PC-3 (cell line): ENCODE measurements around the gene CASP1. TPM values are rescaled to one million over a fixed set of nuclear protein-coding genes. Genes with fewer than 3 reads are reported as not detected.

Experiments used
- ATAC-seq: fragments of 200-7000 bp; cut with Tn5 transposase; 2 replicates; pipeline ENCODE4 v1.9.1; 2020; ENCODE audit warnings: mild to moderate bottlenecking, moderate library complexity
- BruUV-seq: library from RNA; stranded (reverse); fragments of 400-500 nt; replicated peaks from 2 replicates; lab custom pipeline; 2021; lab: Mats Ljungman, UMichigan
- CTCF ChIA-PET: fragments of 300-600 bp; sonication (Branson Sonifier 250); formaldehyde crosslinking; loops from one replicate; lab custom pipeline; 2022; ENCODE audit warnings: antibody characterized with exemption; lab: Charles Lee
- POLR2A ChIA-PET: fragments of 300-600 bp; sonication (Branson Sonifier 250); formaldehyde crosslinking; loops from one replicate; lab custom pipeline; 2022; ENCODE audit warnings: antibody characterized with exemption; ENCODE audit not compliant: unreplicated experiment; lab: Charles Lee
- DNase-seq: peaks from one replicate; pipeline ENCODE4 v3.0.0-alpha.2; 2015
- H2AFZ ChIP-seq: fragments of 300-600 bp; sonication (generic); 2 replicates; pipeline ENCODE4 v1.6.0; 2016; ENCODE audit warnings: antibody characterized with exemption, low read length
- H3F3A ChIP-seq: fragments of 300-600 bp; sonication (generic); one replicate; pipeline ENCODE4 v1.6.0; 2017; ENCODE audit warnings: antibody characterized with exemption, low read length, control low read depth, mild to moderate bottlenecking; ENCODE audit not compliant: unreplicated experiment
- H3K27ac ChIP-seq: fragments of 300-600 bp; sonication (generic); 2 replicates; pipeline ENCODE4 v1.5.1; 2016; ENCODE audit warnings: mild to moderate bottlenecking, low read length
- H3K27me3 ChIP-seq: fragments of 300-600 bp; sonication (generic); 2 replicates; pipeline ENCODE4 v1.6.1; 2016; ENCODE audit warnings: low read length, mixed read lengths
- H3K36me3 ChIP-seq: fragments of 300-600 bp; sonication (generic); 2 replicates; pipeline ENCODE4 v1.6.1; 2016; ENCODE audit warnings: low read depth, mixed run types, low read length, mixed read lengths
- H3K4me1 ChIP-seq: fragments of 300-600 bp; sonication (generic); 2 replicates; pipeline ENCODE4 v1.5.1; 2016; ENCODE audit warnings: low read length; ENCODE audit not compliant: insufficient read depth
- H3K4me2 ChIP-seq: fragments of 300-600 bp; sonication (generic); 2 replicates; pipeline ENCODE4 v1.6.0; 2016; ENCODE audit warnings: low read length
- H3K4me3 ChIP-seq: fragments of 300-600 bp; sonication (generic); 2 replicates; pipeline ENCODE4 v1.5.1; 2016; ENCODE audit warnings: mild to moderate bottlenecking, low read length, mixed read lengths
- H3K79me2 ChIP-seq: fragments of 300-600 bp; sonication (generic); 2 replicates; pipeline ENCODE4 v1.6.1; 2017; ENCODE audit warnings: low read length, mixed read lengths
- H3K9ac ChIP-seq: fragments of 300-600 bp; sonication (generic); 2 replicates; pipeline ENCODE4 v1.6.0; 2016; ENCODE audit warnings: mild to moderate bottlenecking, low read length
- H3K9me2 ChIP-seq: fragments of 300-600 bp; sonication (generic); replicated peaks from 2 replicates; pipeline ENCODE4 v1.6.1; 2016; ENCODE audit warnings: mixed run types, low read length, mixed read lengths
- H3K9me3 ChIP-seq: fragments of 300-600 bp; sonication (generic); 2 replicates; pipeline ENCODE4 v1.6.1; 2016; ENCODE audit warnings: low read length, mixed read lengths
- H4K20me1 ChIP-seq: fragments of 300-600 bp; sonication (generic); 2 replicates; pipeline ENCODE4 v1.6.1; 2016; ENCODE audit warnings: low read length, mixed read lengths
- EZH2 ChIP-seq: fragments of 300-600 bp; sonication (generic); IDR thresholded peaks from one replicate; pipeline ENCODE4 v1.6.1; 2017; ENCODE audit warnings: antibody characterized with exemption, mild to moderate bottlenecking, low read length; ENCODE audit not compliant: unreplicated experiment
- EZH2phosphoT487 ChIP-seq: fragments of 300-600 bp; sonication (generic); IDR thresholded peaks from 2 replicates; pipeline ENCODE4 v1.6.1; 2018; ENCODE audit warnings: mild to moderate bottlenecking, antibody characterized with exemption, low read length, borderline replicate concordance
- intact Hi-C: fragments of 100-400 bp; cut with micrococcal nuclease; formaldehyde crosslinking; loops from 2 replicates; pipeline ENCODE4 v1.9.0; 2023
- total RNA-seq: library from RNA; depleted of rRNA; stranded (reverse); fragments of >200 nt; gene quantifications from 2 replicates; pipeline ENCODE4 v1.2.3, GENCODE V29; 2014
- TF ChIP-seq, protein P1 (sequence below): fragments of 300-600 bp; sonication (generic); conservative IDR thresholded peaks from 2 replicates; pipeline ENCODE4 v1.5.1; 2017; ENCODE audit warnings: antibody characterized with exemption, low read depth, mild to moderate bottlenecking, low read length

Gene CASP1
- total RNA-seq, 1 experiment from 2014 or later = 0.33 TPM

- H3F3A ChIP-seq = no peaks in the 10 kb centered on the region
- H3K4me2 ChIP-seq = no peak overlapping the region
- no TSS peak for BruUV-seq
- no peaks in the 10 kb centered on the region for H3K79me2 ChIP-seq
- H4K20me1 ChIP-seq = no peaks in the 10 kb centered on the region
- H3K27ac ChIP-seq = no peak overlapping the region
- no peaks in the 10 kb centered on the region for H3K9me2 ChIP-seq
- POLR2A ChIA-PET = no interaction called here
- TF ChIP-seq EZH2phosphoT487 (no peak), EZH2 (no peak)
- TF ChIP-seq, protein P1, sequence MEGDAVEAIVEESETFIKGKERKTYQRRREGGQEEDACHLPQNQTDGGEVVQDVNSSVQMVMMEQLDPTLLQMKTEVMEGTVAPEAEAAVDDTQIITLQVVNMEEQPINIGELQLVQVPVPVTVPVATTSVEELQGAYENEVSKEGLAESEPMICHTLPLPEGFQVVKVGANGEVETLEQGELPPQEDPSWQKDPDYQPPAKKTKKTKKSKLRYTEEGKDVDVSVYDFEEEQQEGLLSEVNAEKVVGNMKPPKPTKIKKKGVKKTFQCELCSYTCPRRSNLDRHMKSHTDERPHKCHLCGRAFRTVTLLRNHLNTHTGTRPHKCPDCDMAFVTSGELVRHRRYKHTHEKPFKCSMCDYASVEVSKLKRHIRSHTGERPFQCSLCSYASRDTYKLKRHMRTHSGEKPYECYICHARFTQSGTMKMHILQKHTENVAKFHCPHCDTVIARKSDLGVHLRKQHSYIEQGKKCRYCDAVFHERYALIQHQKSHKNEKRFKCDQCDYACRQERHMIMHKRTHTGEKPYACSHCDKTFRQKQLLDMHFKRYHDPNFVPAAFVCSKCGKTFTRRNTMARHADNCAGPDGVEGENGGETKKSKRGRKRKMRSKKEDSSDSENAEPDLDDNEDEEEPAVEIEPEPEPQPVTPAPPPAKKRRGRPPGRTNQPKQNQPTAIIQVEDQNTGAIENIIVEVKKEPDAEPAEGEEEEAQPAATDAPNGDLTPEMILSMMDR = no peak
- no peak overlapping the region for H3K9ac ChIP-seq
- intact Hi-C loops = no loop called here
- H2AFZ ChIP-seq = no peak overlapping the region
- H3K4me1 ChIP-seq = no peaks in the 10 kb centered on the region
- H3K4me3 ChIP-seq = no peak overlapping the region
- H3K36me3 ChIP-seq = no peaks in the 10 kb centered on the region; the same call in 1 of the 2 replicates
- CTCF ChIA-PET = no interaction called here
- DNase-seq (no peak), ATAC-seq (no peak)
- H3K9me3 ChIP-seq = no peaks in the 10 kb centered on the region
- no peaks in the 10 kb centered on the region for H3K27me3 ChIP-seq
These were observed 43.0 kb downstream of the CASP1 start for GRCh38 chr11:104991994-104992393.

DNA sequence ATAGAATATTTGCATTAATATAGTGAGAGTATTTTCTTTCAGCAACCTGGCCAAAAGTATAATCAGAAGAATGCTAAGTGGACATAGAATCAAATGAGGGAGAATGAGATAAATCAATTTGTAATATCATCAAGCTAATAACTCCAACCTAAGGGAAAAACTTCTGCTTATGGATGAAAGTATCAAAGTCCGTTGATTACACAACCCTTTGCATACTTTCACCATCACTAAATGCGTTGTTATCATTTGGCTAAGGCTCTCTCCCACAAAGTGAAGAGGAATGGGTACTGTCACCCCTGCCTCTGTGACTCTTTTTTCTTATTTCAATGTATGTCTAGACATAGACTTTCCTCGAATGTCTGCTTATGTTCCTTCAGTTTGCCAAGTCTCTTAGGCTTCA is 50.1 kb downstream of the CASP1 start:
- no peaks in the 10 kb centered on the region for H3K27me3 ChIP-seq
- no peak overlapping the region for H3K27ac ChIP-seq
- H3K9me3 ChIP-seq = no peaks in the 10 kb centered on the region
- no peak overlapping the region for H3K4me3 ChIP-seq
- H4K20me1 ChIP-seq = no peaks in the 10 kb centered on the region
- H3K4me2 ChIP-seq = no peak overlapping the region
- no TSS peak for BruUV-seq
- H2AFZ ChIP-seq = no peak overlapping the region
- ATAC-seq (no peak), DNase-seq (no peak)
- H3K79me2 ChIP-seq = no peaks in the 10 kb centered on the region
- intact Hi-C loops = no loop called here
- no peak overlapping the region for H3K9ac ChIP-seq
- H3K9me2 ChIP-seq = no peaks in the 10 kb centered on the region
- ChIA-PET POLR2A (no interaction called here), CTCF (no interaction called here)
- no peaks in the 10 kb centered on the region; the same call in 1 of the 2 replicates for H3K36me3 ChIP-seq
- no peaks in the 10 kb centered on the region for H3K4me1 ChIP-seq
- no peaks in the 10 kb centered on the region for H3F3A ChIP-seq
- TF ChIP-seq, protein P1 = no peak
- TF ChIP-seq EZH2phosphoT487 = no peak
- TF ChIP-seq EZH2 = no peak

- no peak overlapping the region for H3K9ac ChIP-seq
- H3F3A ChIP-seq = no peaks in the 10 kb centered on the region
- ChIA-PET POLR2A (no interaction called here), CTCF (no interaction called here)
- H3K36me3 ChIP-seq = no peaks in the 10 kb centered on the region
- ATAC-seq = no peak
- TF ChIP-seq EZH2 (no peak), EZH2phosphoT487 (no peak)
- TF ChIP-seq, protein P1 = no peak
- no peaks in the 10 kb centered on the region for H3K27me3 ChIP-seq
- no peak overlapping the region for H3K27ac ChIP-seq
- no peaks in the 10 kb centered on the region for H4K20me1 ChIP-seq
- H3K9me2 ChIP-seq = no peaks in the 10 kb centered on the region
- BruUV-seq = no TSS peak
- intact Hi-C loops = no loop called here
- no peaks in the 10 kb centered on the region for H3K4me1 ChIP-seq
- H3K4me3 ChIP-seq = no peak overlapping the region
- H3K79me2 ChIP-seq = no peaks in the 10 kb centered on the region
- no peak for DNase-seq
- no peak overlapping the region for H2AFZ ChIP-seq
- 0 out of 2 replicates have a peak, but pooled peaks cover 4% of the 10 kb centered on the region for H3K9me3 ChIP-seq
- no peak overlapping the region for H3K4me2 ChIP-seq
These were observed 55.1 kb downstream of the CASP1 start for GRCh38 chr11:104979839-104980238.
